ENCODE measurements around the gene KDM4B. TPM values are rescaled to one million over a fixed set of nuclear protein-coding genes. Genes with fewer than 3 reads are reported as not detected.
A peak's percentile ranks its signal among the peaks of the same experiment; 100 is the strongest.

The KDM4B gene
- total RNA-seq, 4 donors from 2014 or later: 28.7 to 75.1 (median 46.1) TPM

GRCh38 chr19:4996701-4997100 lies 27.8 kb downstream of the KDM4B start:
- Histone ChIP-seq H3K4me1 (no peaks in the 10 kb centered on the region), H3K36me3 (no peaks in the 10 kb centered on the region), H3K4me3 (no peak overlapping the region), H3K27me3 (no peaks in the 10 kb centered on the region), H3K27ac (no peak overlapping the region), H3K9me3 (no peaks in the 10 kb centered on the region)
- no peak for DNase-seq
- no peak for TF ChIP-seq POLR2A (IDR thresholded peaks at IDR 0.05)
- TF ChIP-seq CTCF (IDR thresholded peaks at IDR 0.05): no peak

DNA sequence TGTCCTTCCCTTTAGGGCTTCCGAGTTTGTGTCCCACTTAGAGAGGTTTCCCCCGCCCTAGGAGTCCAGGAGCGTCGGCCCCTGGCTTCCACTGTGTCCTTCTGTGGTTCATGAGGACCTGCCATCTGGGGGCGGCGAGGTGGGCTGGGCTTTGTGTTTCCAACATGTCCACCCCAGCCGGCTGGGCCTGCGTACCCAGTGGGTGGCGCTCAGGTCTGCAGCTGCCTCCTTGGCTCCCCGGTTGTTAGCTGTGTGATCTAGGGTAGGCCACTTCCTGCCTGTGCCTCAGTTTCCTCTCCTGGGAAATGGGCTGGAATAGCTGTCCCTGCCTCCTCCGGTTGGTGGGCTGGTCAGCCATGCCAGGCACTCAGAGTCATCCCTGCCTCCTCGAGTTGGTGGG lies 28.4 kb downstream of the KDM4B start:
- Histone ChIP-seq H3K4me1 (no peaks in the 10 kb centered on the region), H3K4me3 (no peak overlapping the region), H3K36me3 (no peaks in the 10 kb centered on the region), H3K27me3 (no peaks in the 10 kb centered on the region), H3K27ac (no peak overlapping the region), H3K9me3 (no peaks in the 10 kb centered on the region)
- no peak for DNase-seq
- TF ChIP-seq POLR2A (IDR thresholded peaks at IDR 0.05) (no peak), CTCF (IDR thresholded peaks at IDR 0.05) (no peak)

DNA sequence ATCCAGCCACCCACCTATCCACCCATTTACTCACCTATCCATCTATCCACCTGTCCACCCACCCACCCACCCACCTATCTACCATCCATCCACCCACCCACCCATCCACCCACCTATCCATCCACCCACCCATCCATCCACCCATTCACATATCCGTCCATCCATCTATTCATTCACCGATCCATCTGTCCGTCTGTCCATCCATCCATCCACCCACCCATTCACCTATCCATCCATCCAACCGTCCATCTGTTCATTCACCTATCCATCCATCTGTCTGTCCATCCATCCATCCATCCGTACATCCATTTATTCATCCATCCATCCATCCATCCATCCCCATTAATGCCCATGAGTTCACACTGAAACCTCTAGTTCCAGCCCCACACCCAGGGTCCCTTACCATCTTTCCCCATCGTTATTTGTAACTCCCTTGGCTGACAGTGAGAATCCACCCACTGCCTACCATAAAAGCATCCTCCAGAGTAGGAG lies 31.3 kb downstream of the KDM4B start:
- no peak for DNase-seq
- H3K9me3 ChIP-seq: no peaks in the 10 kb centered on the region
- no peaks in the 10 kb centered on the region for H3K4me1 ChIP-seq
- no peaks in the 10 kb centered on the region for H3K27me3 ChIP-seq
- no peaks in the 10 kb centered on the region for H3K36me3 ChIP-seq
- no peak for TF ChIP-seq POLR2A (IDR thresholded peaks at IDR 0.05)
- no peak for TF ChIP-seq CTCF (IDR thresholded peaks at IDR 0.05)
- no peak overlapping the region for H3K27ac ChIP-seq
- no peak overlapping the region for H3K4me3 ChIP-seq

- no peak for DNase-seq
- H3K4me3 ChIP-seq: no peak overlapping the region
- peak in 5 of 6 experiments; percentile 1 to 57 (median 41) for TF ChIP-seq CTCF (IDR thresholded peaks at IDR 0.05)
- TF ChIP-seq POLR2A (IDR thresholded peaks at IDR 0.05): no peak
- H3K36me3 ChIP-seq: no peaks in the 10 kb centered on the region
- no peaks in the 10 kb centered on the region for H3K9me3 ChIP-seq
- no peak overlapping the region for H3K27ac ChIP-seq
- no peaks in the 10 kb centered on the region for H3K4me1 ChIP-seq
- no peaks in the 10 kb centered on the region for H3K27me3 ChIP-seq
These were observed 32.7 kb downstream of the KDM4B start for GRCh38 chr19:5001615-5002014.

GRCh38 chr19:5002143-5002542 lies 33.2 kb downstream of the KDM4B start:
- H3K27ac ChIP-seq: no peak overlapping the region

More at GRCh38 chr19:5002143-5002542, 33.2 kb downstream of the KDM4B start:
- no peak for DNase-seq
- no peak overlapping the region for H3K4me3 ChIP-seq
- H3K9me3 ChIP-seq: no peaks in the 10 kb centered on the region
- H3K27me3 ChIP-seq: no peaks in the 10 kb centered on the region
- H3K36me3 ChIP-seq: no peaks in the 10 kb centered on the region
- TF ChIP-seq CTCF (IDR thresholded peaks at IDR 0.05): no peak
- TF ChIP-seq POLR2A (IDR thresholded peaks at IDR 0.05): no peak
- no peaks in the 10 kb centered on the region for H3K4me1 ChIP-seq

Data from Peyer's patch (tissue), 4 donors.